Left ventricle myocardium superior (tissue), 1 donor: ENCODE results near the gene UTP3. TPM values are rescaled to one million over a fixed set of nuclear protein-coding genes. Genes with fewer than 3 reads are reported as not detected.
"Not testable (repeated sequence)": the region's sequence is repeated elsewhere in the genome, so short reads cannot be mapped to it uniquely, and the experiment has no call there.

Source experiments
- ATAC-seq: fragments of 200-7000 bp; cut with Tn5 transposase; one replicate; pipeline ENCODE4 v1.9.1; 2020; ENCODE audit warnings: mild to moderate bottlenecking, moderate library complexity
- DNase-seq: peaks from one replicate; pipeline ENCODE4 v3.0.0-alpha.2; 2020
- intact Hi-C: fragments of 100-400 bp; cut with micrococcal nuclease; formaldehyde crosslinking; loops from one replicate; pipeline ENCODE4 v1.11.0; 2022
- total RNA-seq: library from RNA; stranded (reverse); fragmentation: NEBNext Ultra II Directional; extraction: Animal tissue kit (Norgen Biotek cat#: 25700); gene quantifications from one replicate; pipeline ENCODE4 v1.2.1, GENCODE V29; 2021
- donor health status: DM: no; HTN: yes; CAD: no; lungs with severe emphysema.

UTP3 gene
- total RNA-seq, 1 donor from 2014 or later = 14.2 TPM

- ATAC-seq = no peak
- DNase-seq = no peak
- intact Hi-C loops = no loop called here
These were observed 7.4 kb upstream of the UTP3 start for GRCh38 chr4:70680934-70681333.

GRCh38 chr4:70681704-70682103 is 6.6 kb upstream of the UTP3 start:
- ATAC-seq = no peak
- intact Hi-C loops = no loop called here
- DNase-seq = no peak

GRCh38 chr4:70682142-70682541 is 6.2 kb upstream of the UTP3 start:
- intact Hi-C loops, DNase-seq, ATAC-seq: not testable (repeated sequence)

- DNase-seq = peak; percentile 39
- peak; percentile 4 for ATAC-seq
- intact Hi-C loops = no loop called here
These were observed 940 bp upstream of the UTP3 start for GRCh38 chr4:70687392-70687791.

GRCh38 chr4:70688795-70689231 is 481 bp downstream of the UTP3 start:
- peak; percentile 3 for ATAC-seq
- intact Hi-C loops = no loop called here
- DNase-seq = no peak

- ATAC-seq (no peak), DNase-seq (no peak)
- intact Hi-C loops = no loop called here
These were observed 3.3 kb downstream of the UTP3 start for GRCh38 chr4:70691661-70692060.

- DNase-seq, intact Hi-C loops, ATAC-seq: not testable (repeated sequence)
These were observed 6.3 kb downstream of the UTP3 start for GRCh38 chr4:70694633-70695032.

- ATAC-seq, intact Hi-C loops, DNase-seq: not testable (repeated sequence)
These were observed 10.1 kb downstream of the UTP3 start for GRCh38 chr4:70698435-70698834.

GRCh38 chr4:70700712-70701111 is 12.4 kb downstream of the UTP3 start:
- DNase-seq = no peak
- ATAC-seq = no peak
- intact Hi-C loops = no loop called here

GRCh38 chr4:70701271-70701670 is 12.9 kb downstream of the UTP3 start:
- ATAC-seq (no peak), DNase-seq (no peak)
- intact Hi-C loops = no loop called here

GRCh38 chr4:70702592-70702991 is 14.3 kb downstream of the UTP3 start:
- intact Hi-C loops, ATAC-seq, DNase-seq: not testable (repeated sequence)

- intact Hi-C loops = no loop called here
- DNase-seq = no peak
- no peak for ATAC-seq
These were observed 15.4 kb downstream of the UTP3 start for GRCh38 chr4:70703619-70704214.

- intact Hi-C loops = no loop called here
- peak; percentile 89 for ATAC-seq
These were observed 16.0 kb downstream of the UTP3 start for GRCh38 chr4:70704215-70704930.

GRCh38 chr4:70704931-70705182 is 16.5 kb downstream of the UTP3 start:
- ATAC-seq (peak; percentile 57), DNase-seq (no peak)
- intact Hi-C loops = no loop called here

More at GRCh38 chr4:70704215-70704930, 16.0 kb downstream of the UTP3 start:
- DNase-seq = peak; percentile 91

- ATAC-seq = peak; percentile 89
- DNase-seq = peak; percentile 87
- intact Hi-C loops = no loop called here
These were observed 17.1 kb downstream of the UTP3 start for GRCh38 chr4:70705183-70706043.

GRCh38 chr4:70706044-70706461 is 17.7 kb downstream of the UTP3 start:
- DNase-seq = no peak
- intact Hi-C loops = no loop called here
- ATAC-seq = no peak

GRCh38 chr4:70706516-70706915 is 18.2 kb downstream of the UTP3 start:
- ATAC-seq (no peak), DNase-seq (no peak)
- intact Hi-C loops = no loop called here

- ATAC-seq (no peak), DNase-seq (no peak)
- intact Hi-C loops = no loop called here
These were observed 21.4 kb downstream of the UTP3 start for GRCh38 chr4:70709611-70710205.

- ATAC-seq = no peak
- intact Hi-C loops = no loop called here
These were observed 23.3 kb downstream of the UTP3 start for GRCh38 chr4:70711599-70711998.

GRCh38 chr4:70712150-70712549 is 23.8 kb downstream of the UTP3 start:
- DNase-seq (no peak), ATAC-seq (no peak)
- intact Hi-C loops = no loop called here

More at GRCh38 chr4:70711599-70711998, 23.3 kb downstream of the UTP3 start:
- DNase-seq = no peak
